Measurements from ENCODE around the gene VWA8.

VWA8 gene

DNA sequence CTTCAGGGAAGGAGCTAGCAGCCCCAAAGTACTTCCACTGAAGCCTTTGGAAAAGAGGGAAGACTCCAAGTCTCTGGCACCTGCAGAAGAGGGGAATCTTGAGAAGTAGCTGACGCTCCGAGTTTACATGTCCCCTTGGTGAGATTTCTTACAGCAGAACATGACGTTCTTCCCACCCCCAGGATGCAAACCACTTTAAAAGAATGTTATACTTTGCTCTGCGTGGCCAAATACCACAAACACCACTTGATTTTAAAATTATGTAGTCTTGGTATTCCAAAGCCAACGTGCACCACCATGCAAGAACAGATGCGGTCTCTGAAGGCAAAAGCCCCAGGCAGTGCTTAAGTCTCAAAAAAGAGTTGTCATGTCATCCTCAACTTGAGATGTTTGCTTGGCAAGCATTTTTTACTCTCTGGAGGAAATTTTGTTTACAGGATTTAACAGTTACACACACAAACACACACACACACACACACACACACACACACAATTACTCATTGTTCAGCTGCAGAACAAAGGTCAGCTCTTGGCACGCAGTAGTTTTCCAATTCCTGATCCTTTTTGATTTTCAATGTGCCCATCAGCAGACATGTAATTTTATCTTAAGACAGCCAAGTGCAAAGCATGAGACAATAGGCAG lies 397.4 kb downstream of the VWA8 start:
- in situ Hi-C loops (cut with MboI; ENCODE audit: low pct_unique_long_range_greater_than_20kb, low sequenced_read_pairs, unreplicated experiment): no loop called here
- DNase-seq (ENCODE audit: low spot score): no peak
- TF ChIP-seq, protein P1, sequence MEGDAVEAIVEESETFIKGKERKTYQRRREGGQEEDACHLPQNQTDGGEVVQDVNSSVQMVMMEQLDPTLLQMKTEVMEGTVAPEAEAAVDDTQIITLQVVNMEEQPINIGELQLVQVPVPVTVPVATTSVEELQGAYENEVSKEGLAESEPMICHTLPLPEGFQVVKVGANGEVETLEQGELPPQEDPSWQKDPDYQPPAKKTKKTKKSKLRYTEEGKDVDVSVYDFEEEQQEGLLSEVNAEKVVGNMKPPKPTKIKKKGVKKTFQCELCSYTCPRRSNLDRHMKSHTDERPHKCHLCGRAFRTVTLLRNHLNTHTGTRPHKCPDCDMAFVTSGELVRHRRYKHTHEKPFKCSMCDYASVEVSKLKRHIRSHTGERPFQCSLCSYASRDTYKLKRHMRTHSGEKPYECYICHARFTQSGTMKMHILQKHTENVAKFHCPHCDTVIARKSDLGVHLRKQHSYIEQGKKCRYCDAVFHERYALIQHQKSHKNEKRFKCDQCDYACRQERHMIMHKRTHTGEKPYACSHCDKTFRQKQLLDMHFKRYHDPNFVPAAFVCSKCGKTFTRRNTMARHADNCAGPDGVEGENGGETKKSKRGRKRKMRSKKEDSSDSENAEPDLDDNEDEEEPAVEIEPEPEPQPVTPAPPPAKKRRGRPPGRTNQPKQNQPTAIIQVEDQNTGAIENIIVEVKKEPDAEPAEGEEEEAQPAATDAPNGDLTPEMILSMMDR (IDR thresholded peaks at IDR 0.05; ENCODE audit: extremely low read depth, insufficient read depth, missing control alignments): no peak

DNA sequence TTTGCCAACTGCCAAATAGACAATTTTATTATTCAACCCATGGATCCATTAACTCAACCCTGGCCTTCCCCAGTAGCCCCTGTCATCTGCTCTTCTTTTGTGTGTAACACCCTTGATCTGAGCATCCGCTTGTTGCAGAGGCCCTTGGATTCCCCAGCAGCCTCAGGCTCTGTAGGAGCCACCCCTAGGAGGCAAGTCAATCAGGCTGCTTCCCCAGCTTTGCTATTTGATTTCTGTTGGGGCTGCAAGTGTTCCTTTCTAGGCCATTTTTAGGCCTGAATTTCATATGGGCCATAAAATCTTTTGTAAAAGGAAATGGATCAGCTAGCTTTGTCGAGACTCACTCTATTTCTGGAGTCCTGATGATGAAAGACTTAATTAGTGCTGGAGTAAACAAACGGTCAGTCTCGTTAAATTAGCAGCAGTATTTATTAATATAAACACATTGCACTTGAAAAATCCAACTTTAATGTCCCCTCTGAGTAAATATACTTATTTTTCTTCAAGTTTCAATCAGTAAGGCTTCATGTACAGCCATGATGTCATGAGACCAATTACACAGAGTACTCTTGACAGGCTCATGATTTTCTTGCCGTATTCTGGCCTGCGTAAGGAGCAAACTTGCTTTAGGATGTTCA lies 398.2 kb downstream of the VWA8 start:
- in situ Hi-C loops (cut with MboI; ENCODE audit: low pct_unique_long_range_greater_than_20kb, low sequenced_read_pairs, unreplicated experiment): no loop called here
- no peak for DNase-seq (ENCODE audit: low spot score)
- TF ChIP-seq, protein P1 (IDR thresholded peaks at IDR 0.05; ENCODE audit: extremely low read depth, insufficient read depth, missing control alignments): no peak

DNA sequence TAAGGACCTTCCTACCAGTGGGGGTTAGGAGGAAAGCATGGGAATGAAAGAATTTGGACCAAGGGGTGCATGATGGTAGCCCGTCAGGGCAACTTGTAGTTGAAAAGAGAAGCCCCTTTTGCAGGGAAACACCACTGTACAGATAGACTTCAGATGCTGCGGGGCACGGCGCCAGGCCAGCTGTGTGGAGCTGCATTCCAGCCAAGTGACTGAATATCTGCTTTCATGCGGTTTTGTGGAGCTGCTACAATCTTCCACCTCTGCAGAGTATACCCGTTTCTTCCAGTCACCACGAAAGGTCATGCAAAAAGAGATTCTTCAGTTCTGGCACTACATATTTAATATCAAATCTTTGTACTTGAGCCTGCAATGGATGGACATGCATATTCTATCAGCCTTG lies 398.8 kb downstream of the VWA8 start:
- in situ Hi-C loops (cut with MboI; ENCODE audit: low pct_unique_long_range_greater_than_20kb, low sequenced_read_pairs, unreplicated experiment): no loop called here
- DNase-seq (ENCODE audit: low spot score): no peak
- TF ChIP-seq, protein P1 (IDR thresholded peaks at IDR 0.05; ENCODE audit: extremely low read depth, insufficient read depth, missing control alignments): no peak

DNA sequence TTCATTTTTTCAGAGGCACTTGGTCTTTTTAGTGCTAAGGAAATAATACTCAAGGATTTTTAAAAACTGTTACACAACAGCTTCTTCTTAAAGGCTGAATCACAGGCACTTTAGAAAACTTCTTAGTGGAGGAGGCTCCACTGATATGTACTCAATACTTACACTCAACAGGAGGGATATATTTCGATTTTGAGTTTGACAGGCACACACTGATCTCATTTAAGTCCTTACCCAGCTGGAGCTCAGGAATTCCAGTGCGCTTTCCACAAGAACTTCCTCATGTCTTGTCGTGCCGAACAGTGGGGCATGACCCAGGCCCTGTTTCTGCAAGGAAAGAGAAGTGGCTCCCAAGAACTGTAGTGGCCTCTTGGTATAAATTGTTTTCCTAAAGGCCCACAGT lies 399.7 kb downstream of the VWA8 start:
- DNase-seq (ENCODE audit: low spot score): no peak
- TF ChIP-seq, protein P1 (IDR thresholded peaks at IDR 0.05; ENCODE audit: extremely low read depth, insufficient read depth, missing control alignments): no peak
- in situ Hi-C loops (cut with MboI; ENCODE audit: low pct_unique_long_range_greater_than_20kb, low sequenced_read_pairs, unreplicated experiment): no loop called here

DNA sequence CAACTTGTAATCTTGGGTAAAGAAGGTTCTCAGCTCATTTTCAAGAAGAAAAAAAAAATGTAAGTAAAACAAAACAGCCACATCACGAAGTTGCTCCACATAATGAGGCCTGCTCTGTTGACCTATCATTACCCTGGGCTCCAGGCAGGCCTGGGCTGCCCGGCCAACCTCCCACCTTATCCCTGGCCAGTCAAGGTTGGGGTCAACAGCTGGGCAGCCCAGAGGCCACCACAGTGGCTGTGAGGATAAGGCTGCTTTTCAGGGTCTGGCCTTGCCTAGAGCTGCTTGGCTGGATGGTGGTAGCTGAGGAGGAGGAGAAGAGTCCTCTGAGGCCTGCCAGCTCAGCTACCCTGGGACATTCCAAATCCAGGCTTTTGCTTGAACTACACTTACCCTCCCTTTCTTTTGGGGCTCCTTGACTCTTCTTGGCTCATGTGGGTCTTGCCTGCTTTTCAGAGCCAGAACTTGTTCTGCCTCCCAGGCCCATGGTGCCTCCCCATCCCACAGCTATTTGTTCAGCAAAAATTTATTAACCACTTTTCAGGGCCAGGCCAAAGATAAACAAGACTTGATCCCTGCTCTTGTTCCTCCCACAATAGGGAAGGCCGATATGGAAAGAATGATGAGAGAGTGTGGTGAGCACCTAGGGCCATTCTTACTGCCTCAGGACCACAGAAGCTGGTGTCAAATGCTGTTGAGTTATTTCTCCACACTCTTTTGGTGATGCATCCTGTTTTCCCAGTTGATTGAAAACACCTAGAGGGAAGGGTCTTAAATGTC lies 401.9 kb downstream of the VWA8 start:
- TF ChIP-seq, protein P1 (IDR thresholded peaks at IDR 0.05; ENCODE audit: extremely low read depth, insufficient read depth, missing control alignments): no peak
- in situ Hi-C loops (cut with MboI; ENCODE audit: low pct_unique_long_range_greater_than_20kb, low sequenced_read_pairs, unreplicated experiment): no loop called here
- DNase-seq (ENCODE audit: low spot score): no peak

DNA sequence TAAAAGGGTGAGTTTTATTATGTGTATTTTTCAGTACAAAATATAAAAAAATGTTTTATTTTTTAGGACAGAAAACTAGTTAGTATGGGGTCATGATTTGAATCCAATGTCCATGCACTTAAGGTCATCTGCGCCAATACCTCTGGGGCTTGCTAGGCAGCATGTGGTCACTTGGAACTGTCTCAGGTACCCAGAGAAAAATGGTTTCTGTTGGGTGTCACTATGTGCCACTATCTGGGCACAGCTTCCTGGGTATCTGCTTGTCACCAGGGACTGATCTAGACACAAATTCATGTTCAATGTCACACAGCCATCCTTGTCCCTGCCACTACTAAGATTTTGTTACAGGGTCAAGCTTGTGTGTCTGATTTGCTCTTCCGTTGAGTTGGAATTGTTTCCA lies 403.2 kb downstream of the VWA8 start:
- DNase-seq (ENCODE audit: low spot score): no peak
- in situ Hi-C loops (cut with MboI; ENCODE audit: low pct_unique_long_range_greater_than_20kb, low sequenced_read_pairs, unreplicated experiment): no loop called here
- TF ChIP-seq, protein P1 (IDR thresholded peaks at IDR 0.05; ENCODE audit: extremely low read depth, insufficient read depth, missing control alignments): no peak
